Small intestine (tissue), 16 donors: ENCODE data around the gene MROH2B. TPM values are rescaled to one million over a fixed set of nuclear protein-coding genes. Genes with fewer than 3 reads are reported as not detected.

Experiments used
- DNase-seq, 2 donors: peaks; one replicate each; pipeline versions ENCODE4 v3.0.0 to v3.0.0-alpha.2; 2013
- FAIRE-seq: peaks from 2 replicates; lab custom pipeline; 2012; peaks lifted over from hg19 to GRCh38; lab: Jason Lieb, UNC
- H3K27ac ChIP-seq, 3 donors: one replicate each; pipeline ENCODE4 v1.5.1; 2013; ENCODE audit warnings: low read length in 2 of 3, mild to moderate bottlenecking in 2 of 3, control low read depth in 1 of 3, inconsistent platforms in 1 of 3, low read depth in 1 of 3, moderate library complexity in 1 of 3
- H3K27me3 ChIP-seq, 3 donors: one replicate each; pipeline ENCODE4 v1.6.1; 2013; ENCODE audit warnings: low read length in 3 of 3, inconsistent platforms in 1 of 3; ENCODE audit not compliant: control insufficient read depth in 3 of 3, insufficient read depth in 3 of 3
- H3K36me3 ChIP-seq, 3 donors: one replicate each; pipeline ENCODE4 v1.6.1; 2013; ENCODE audit warnings: low read length in 3 of 3, inconsistent platforms in 1 of 3, low read depth in 1 of 3, mild to moderate bottlenecking in 1 of 3, moderate library complexity in 1 of 3; ENCODE audit not compliant: control insufficient read depth in 3 of 3, insufficient read depth in 2 of 3
- H3K4me1 ChIP-seq, 3 donors: one replicate each; pipeline ENCODE4 v1.6.1; 2013; ENCODE audit warnings: low read length in 2 of 3, inconsistent platforms in 1 of 3, low read depth in 1 of 3, mild to moderate bottlenecking in 1 of 3, moderate library complexity in 1 of 3; ENCODE audit not compliant: control insufficient read depth in 3 of 3, insufficient read depth in 2 of 3
- H3K4me3 ChIP-seq, 3 donors: one replicate each; pipeline ENCODE4 v1.5.1; 2013; ENCODE audit warnings: low read length in 3 of 3, control low read depth in 1 of 3, inconsistent platforms in 1 of 3, low read depth in 1 of 3, mild to moderate bottlenecking in 1 of 3, moderate library complexity in 1 of 3
- H3K9me3 ChIP-seq, 2 donors: one replicate each; pipeline ENCODE4 v1.6.1; 2013; ENCODE audit warnings: low read depth in 1 of 2, low read length in 1 of 2; ENCODE audit not compliant: control insufficient read depth in 2 of 2, insufficient read depth in 1 of 2
- WGBS, 3 donors: extraction: QIAGEN DNeasy Blood & Tissue Kit; methylation state at CpG; one replicate each; pipeline ENCODE4 v1.1.7; 2013; 5-methylcytosine and 5-hydroxymethylcytosine counted together
- long read RNA-seq, 10 donors: transcript quantifications; one replicate each; lab custom pipeline, GENCODE V29; 2026
- polyA plus RNA-seq, 4 donors: library from polyadenylated mRNA; stranded (reverse) in 3 of 4; unstranded in 1 of 4; fragments of 200-250 nt in 3 of 4; fragments of 120-200 nt in 1 of 4; gene quantifications; one replicate each; pipeline versions ENCODE4 v1.2.1 to v1.2.3, GENCODE V29; 2013
- donor health status: healthy with polysubstance abuse.
- donor health status: control.
- donor health status: control.
- donor health status: Bipolar disorder and iron deficiency.
- donor health status: healthy.

Gene MROH2B
- polyA plus RNA-seq = under 1 TPM in 1 of 4 donors, not detected in 3; 0.01 TPM
- long read RNA-seq, donor 1 = 0 reads
- long read RNA-seq, donor 2 = 0 reads
- long read RNA-seq, donor 3 = 0 reads
- long read RNA-seq, donor 4 = 0 reads
- long read RNA-seq, donor 5 = 0 reads
- long read RNA-seq, donor 6 = 0 reads
- long read RNA-seq, donor 7 = 0 reads
- long read RNA-seq, donor 8 = 0 reads
- long read RNA-seq, donor 9 = 0 reads
- long read RNA-seq, donor 10 = 0 reads

- Histone ChIP-seq H3K27me3 (no peaks in the 10 kb centered on the region), H3K36me3 (no peaks in the 10 kb centered on the region), H3K27ac (no peak within 1 kb of the TSS), H3K9me3 (no peaks in the 10 kb centered on the region), H3K4me1 (no peaks in the 10 kb centered on the region), H3K4me3 (no peak within 1 kb of the TSS)
- FAIRE-seq = no peak
- no peak for DNase-seq
- WGBS, 3 donors = 75 to 87% (median 78%) methylated on average over 1 of the region's 1 CpG
Measured at GRCh38 chr5:41071242-41071641, at the start of gene MROH2B. Gene MROH2B (minus strand): TSS chr5:41071342. CDS start chr5:41070852, 490 bp downstream.

DNA sequence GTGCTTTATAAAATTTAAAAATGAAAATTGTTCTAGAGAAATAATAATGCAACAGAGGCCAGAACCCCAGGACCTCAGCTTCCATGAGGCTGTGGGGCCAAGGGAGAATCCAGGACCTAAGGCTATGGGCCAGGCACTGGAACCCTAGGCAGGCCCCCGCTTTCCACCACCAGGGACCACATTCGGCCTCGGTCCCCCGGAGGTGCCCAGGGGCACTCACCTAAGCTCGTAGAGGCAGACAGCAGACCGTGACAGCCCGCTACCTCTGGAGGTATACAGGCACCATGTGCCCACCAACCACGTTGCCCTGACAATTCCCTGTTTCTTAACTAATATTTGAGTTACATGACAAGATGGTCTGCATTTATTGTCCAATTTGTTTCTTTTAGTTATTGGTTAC lies 49.5 kb upstream of the MROH2B start:
- Histone ChIP-seq H3K4me3 (no peak overlapping the region), H3K9me3 (no peaks in the 10 kb centered on the region), H3K27ac (no peak overlapping the region), H3K27me3 (no peaks in the 10 kb centered on the region), H3K4me1 (no peaks in the 10 kb centered on the region), H3K36me3 (no peaks in the 10 kb centered on the region)
- WGBS, 3 donors = 84 to 94% (median 90%) methylated on average over 8 of the region's 8 CpGs
- DNase-seq (no peak), FAIRE-seq (no peak)

GRCh38 chr5:41118177-41118576 lies 47.0 kb upstream of the MROH2B start:
- Histone ChIP-seq H3K4me3 (no peak overlapping the region), H3K36me3 (no peaks in the 10 kb centered on the region), H3K9me3 (no peaks in the 10 kb centered on the region), H3K27ac (no peak overlapping the region), H3K27me3 (no peaks in the 10 kb centered on the region), H3K4me1 (no peaks in the 10 kb centered on the region)
- FAIRE-seq (no peak), DNase-seq (no peak)
- 88 to 96% (median 93%) methylated on average over 3 of the region's 3 CpGs for WGBS, 3 donors

- H3K27me3 ChIP-seq = no peaks in the 10 kb centered on the region
- H3K9me3 ChIP-seq = no peaks in the 10 kb centered on the region
- H3K4me1 ChIP-seq = no peaks in the 10 kb centered on the region
- H3K36me3 ChIP-seq = no peaks in the 10 kb centered on the region
- DNase-seq = no peak
- FAIRE-seq = no peak
- 79 to 87% (median 85%) methylated on average over 2 of the region's 2 CpGs for WGBS, 3 donors
- no peak overlapping the region for H3K27ac ChIP-seq
- no peak overlapping the region for H3K4me3 ChIP-seq
Measured at GRCh38 chr5:41115281-41115680, 44.1 kb upstream of the MROH2B start.

GRCh38 chr5:41112486-41113455 lies 41.6 kb upstream of the MROH2B start:
- Histone ChIP-seq H3K9me3 (no peaks in the 10 kb centered on the region), H3K27me3 (no peaks in the 10 kb centered on the region), H3K36me3 (no peaks in the 10 kb centered on the region), H3K27ac (no peak overlapping the region), H3K4me3 (no peak overlapping the region), H3K4me1 (no peaks in the 10 kb centered on the region)
- no peak for FAIRE-seq
- DNase-seq = no peak
- 74 to 87% (median 87%) methylated on average over 2 of the region's 2 CpGs for WGBS, 3 donors

GRCh38 chr5:41109186-41109585 lies 38.0 kb upstream of the MROH2B start:
- Histone ChIP-seq H3K27ac (no peak overlapping the region), H3K4me1 (no peaks in the 10 kb centered on the region), H3K36me3 (no peaks in the 10 kb centered on the region), H3K27me3 (no peaks in the 10 kb centered on the region), H3K9me3 (no peaks in the 10 kb centered on the region), H3K4me3 (no peak overlapping the region)
- DNase-seq (no peak), FAIRE-seq (no peak)

DNA sequence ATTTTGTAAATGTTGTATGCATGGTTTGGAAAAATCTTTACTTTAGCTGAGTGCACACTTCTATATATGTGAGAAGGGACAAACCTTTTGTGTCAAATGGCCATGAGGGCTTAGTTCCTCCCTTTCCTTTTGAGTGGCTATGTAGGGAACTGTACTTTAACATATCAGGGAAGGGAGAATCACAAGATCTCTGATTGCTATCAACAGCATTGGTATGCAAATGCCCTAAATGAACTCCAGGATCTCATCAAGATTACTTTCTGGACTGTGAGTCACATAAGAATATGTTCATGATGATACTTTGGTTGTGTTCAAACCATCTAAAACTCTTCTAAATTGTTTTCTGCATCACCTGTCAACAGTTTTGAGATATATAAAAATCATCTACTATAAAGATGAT lies 31.2 kb upstream of the MROH2B start:
- DNase-seq (no peak), FAIRE-seq (no peak)
- Histone ChIP-seq H3K9me3 (no peaks in the 10 kb centered on the region), H3K27ac (no peak overlapping the region), H3K27me3 (no peaks in the 10 kb centered on the region), H3K4me1 (no peaks in the 10 kb centered on the region), H3K36me3 (no peaks in the 10 kb centered on the region), H3K4me3 (no peak overlapping the region)

- no peak for FAIRE-seq
- no peaks in the 10 kb centered on the region for H3K4me1 ChIP-seq
- H3K27ac ChIP-seq = no peak overlapping the region
- no peak overlapping the region for H3K4me3 ChIP-seq
- no peaks in the 10 kb centered on the region for H3K36me3 ChIP-seq
- 64 to 67% (median 66%) methylated on average over 2 of the region's 2 CpGs for WGBS, 3 donors
- no peak for DNase-seq
- H3K27me3 ChIP-seq = no peaks in the 10 kb centered on the region
- no peaks in the 10 kb centered on the region for H3K9me3 ChIP-seq
Measured at GRCh38 chr5:41097642-41098041, 26.5 kb upstream of the MROH2B start.
